ENCODE results near the gene PPM1B. TPM values are rescaled to one million over a fixed set of nuclear protein-coding genes. Genes with fewer than 3 reads are reported as not detected.

PPM1B gene
- total and polyA plus RNA-seq, 2 donors (not counting 1 experiment from before 2014, with no cell fraction given) = 15.3 to 81.4 TPM

DNA sequence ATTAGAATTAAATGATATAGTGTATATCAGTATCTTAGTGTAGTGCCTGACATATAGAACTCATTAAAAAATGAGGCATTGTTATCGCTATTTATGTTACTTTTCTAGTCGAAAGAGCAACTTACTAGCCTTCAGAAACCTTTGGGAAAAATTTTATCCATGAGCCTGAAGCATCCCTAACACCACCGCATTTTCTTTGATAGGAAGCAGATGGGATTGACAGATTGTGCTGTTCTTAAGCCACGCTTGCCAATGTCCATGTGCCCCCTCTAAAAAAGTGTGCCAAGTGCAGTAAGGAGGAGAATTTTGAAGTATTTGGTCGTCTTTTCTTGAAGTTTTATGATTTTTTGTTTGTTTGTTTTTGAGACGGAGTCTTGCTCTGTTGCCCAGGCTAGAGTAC is 29.1 kb downstream of the PPM1B start:
- peaks cover 1 to 13% of the 10 kb centered on the region in 2 experiments for H3K36me3 ChIP-seq (replicated peaks in 1 of 2; ENCODE audit: control extremely low read depth in 1 of 2, control insufficient read depth in 1 of 2, extremely low read depth in 1 of 2, insufficient read depth in 2 of 2, low read length in 1 of 2)
- POLR2A ChIA-PET = no interaction called here
- no peak overlapping the region for H3K4me3 ChIP-seq (ENCODE audit: control extremely low read depth in 1 of 5, extremely low read depth in 1 of 5, insufficient read depth in 1 of 5, low read depth in 2 of 5, low read length in 4 of 5)
- H3K27ac ChIP-seq (ENCODE audit: low read length in 2 of 2) = no peak overlapping the region
- no peak overlapping the region for H3K4me2 ChIP-seq (replicated peaks; ENCODE audit: low read depth, low read length, poor library complexity, severe bottlenecking)
- no peaks in the 10 kb centered on the region for H3K9me3 Mint-ChIP-seq (ENCODE audit: insufficient read depth)
- H3K4me1 Mint-ChIP-seq = peaks cover 40% of the 10 kb centered on the region
- DNase-seq (no peak), ATAC-seq (ENCODE audit: low read depth) (no peak)
- no peak overlapping the region for H3K4me3 Mint-ChIP-seq
- peaks cover 3% of the 10 kb centered on the region in 2 donors for H3K4me1 ChIP-seq (ENCODE audit: control insufficient read depth in 2 of 2, insufficient read depth in 2 of 2, low read length in 2 of 2)
- no peaks in the 10 kb centered on the region for H3K27me3 Mint-ChIP-seq
- H3K9me3 ChIP-seq (ENCODE audit: control extremely low read depth in 1 of 3, control insufficient read depth in 2 of 3, insufficient read depth in 1 of 3, low read length in 2 of 3) = no peaks in the 10 kb centered on the region
- H4K20me1 ChIP-seq (ENCODE audit: control insufficient read depth, insufficient read depth, low read length, poor library complexity, severe bottlenecking) = peaks cover 86% of the 10 kb centered on the region
- H3K27me3 ChIP-seq (replicated peaks in 1 of 4; ENCODE audit: control extremely low read depth in 1 of 4, control insufficient read depth in 3 of 4, insufficient read depth in 4 of 4, low read length in 3 of 4) = no peaks in the 10 kb centered on the region
- no peak overlapping the region for H2AFZ ChIP-seq (ENCODE audit: insufficient read depth, low read depth, low read length, poor library complexity, severe bottlenecking)
- peaks cover 100% of the 10 kb centered on the region for H3K79me2 ChIP-seq (ENCODE audit: control insufficient read depth, insufficient read depth, low read length)
- CTCF ChIA-PET = no interaction called here
- 100% methylated on average over 1 of the region's 6 CpGs for WGBS (ENCODE audit: insufficient coverage)
- intact Hi-C loops (cut with micrococcal nuclease) = loop anchor here (10.0 kb wide), 1 partner anchor 1117 kb away; no protein-coding TSS in a partner anchor
- TF ChIP-seq, protein P1, sequence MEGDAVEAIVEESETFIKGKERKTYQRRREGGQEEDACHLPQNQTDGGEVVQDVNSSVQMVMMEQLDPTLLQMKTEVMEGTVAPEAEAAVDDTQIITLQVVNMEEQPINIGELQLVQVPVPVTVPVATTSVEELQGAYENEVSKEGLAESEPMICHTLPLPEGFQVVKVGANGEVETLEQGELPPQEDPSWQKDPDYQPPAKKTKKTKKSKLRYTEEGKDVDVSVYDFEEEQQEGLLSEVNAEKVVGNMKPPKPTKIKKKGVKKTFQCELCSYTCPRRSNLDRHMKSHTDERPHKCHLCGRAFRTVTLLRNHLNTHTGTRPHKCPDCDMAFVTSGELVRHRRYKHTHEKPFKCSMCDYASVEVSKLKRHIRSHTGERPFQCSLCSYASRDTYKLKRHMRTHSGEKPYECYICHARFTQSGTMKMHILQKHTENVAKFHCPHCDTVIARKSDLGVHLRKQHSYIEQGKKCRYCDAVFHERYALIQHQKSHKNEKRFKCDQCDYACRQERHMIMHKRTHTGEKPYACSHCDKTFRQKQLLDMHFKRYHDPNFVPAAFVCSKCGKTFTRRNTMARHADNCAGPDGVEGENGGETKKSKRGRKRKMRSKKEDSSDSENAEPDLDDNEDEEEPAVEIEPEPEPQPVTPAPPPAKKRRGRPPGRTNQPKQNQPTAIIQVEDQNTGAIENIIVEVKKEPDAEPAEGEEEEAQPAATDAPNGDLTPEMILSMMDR (IDR thresholded peaks at IDR 0.05) = no peak
- TF ChIP-seq EZH2 (IDR thresholded peaks at IDR 0.05; ENCODE audit: borderline replicate concordance, insufficient read depth, low read depth, low read length, poor library complexity, severe bottlenecking) = no peak
- no peak overlapping the region for H3K9ac ChIP-seq (ENCODE audit: low read length)
- H3K27ac Mint-ChIP-seq = no peak overlapping the region

DNA sequence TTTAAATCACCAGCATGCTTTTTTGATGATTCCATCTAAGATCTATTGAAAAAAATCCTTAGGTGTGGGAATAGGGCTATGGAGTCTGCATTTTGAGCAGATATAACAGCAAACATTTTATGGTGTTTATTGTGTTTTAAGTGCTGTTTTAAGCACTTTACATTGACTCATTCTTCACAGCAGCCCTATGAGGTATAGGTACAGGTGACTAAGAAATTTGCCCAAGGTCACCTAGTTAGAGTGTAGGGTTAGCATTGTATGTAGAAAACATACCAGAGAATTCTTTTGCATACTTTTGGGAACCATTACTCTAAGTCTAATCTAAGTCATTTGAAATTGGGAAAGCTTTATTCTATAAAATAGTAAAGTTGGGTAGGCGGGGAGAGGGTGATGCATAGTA is 31.3 kb downstream of the PPM1B start:
- CTCF ChIA-PET = no interaction called here
- Histone ChIP-seq H3K79me2 (ENCODE audit: control insufficient read depth, insufficient read depth, low read length) (peaks cover 100% of the 10 kb centered on the region), H3K4me2 (replicated peaks; ENCODE audit: low read depth, low read length, poor library complexity, severe bottlenecking) (no peak overlapping the region), H3K9ac (ENCODE audit: low read length) (no peak overlapping the region), H3K4me3 (ENCODE audit: control extremely low read depth in 1 of 5, extremely low read depth in 1 of 5, insufficient read depth in 1 of 5, low read depth in 2 of 5, low read length in 4 of 5) (no peak overlapping the region), H3K9me3 (ENCODE audit: control extremely low read depth in 1 of 3, control insufficient read depth in 2 of 3, insufficient read depth in 1 of 3, low read length in 2 of 3) (no peaks in the 10 kb centered on the region), H3K36me3 (replicated peaks in 1 of 2; ENCODE audit: control extremely low read depth in 1 of 2, control insufficient read depth in 1 of 2, extremely low read depth in 1 of 2, insufficient read depth in 2 of 2, low read length in 1 of 2) (peaks cover 4 to 18% of the 10 kb centered on the region in 2 experiments), H3K27me3 (replicated peaks in 1 of 4; ENCODE audit: control extremely low read depth in 1 of 4, control insufficient read depth in 3 of 4, insufficient read depth in 4 of 4, low read length in 3 of 4) (no peaks in the 10 kb centered on the region), H3K4me1 (ENCODE audit: control insufficient read depth in 2 of 2, insufficient read depth in 2 of 2, low read length in 2 of 2) (peaks cover 0 to 3% of the 10 kb centered on the region in 2 donors), H3K27ac (ENCODE audit: low read length in 2 of 2) (no peak overlapping the region), H2AFZ (ENCODE audit: insufficient read depth, low read depth, low read length, poor library complexity, severe bottlenecking) (no peak overlapping the region), H4K20me1 (ENCODE audit: control insufficient read depth, insufficient read depth, low read length, poor library complexity, severe bottlenecking) (peaks cover 81% of the 10 kb centered on the region)
- 100% methylated on average over 1 of the region's 1 CpG for WGBS (ENCODE audit: insufficient coverage)
- no peak overlapping the region for H3K4me3 Mint-ChIP-seq
- no peak for TF ChIP-seq EZH2 (IDR thresholded peaks at IDR 0.05; ENCODE audit: borderline replicate concordance, insufficient read depth, low read depth, low read length, poor library complexity, severe bottlenecking)
- TF ChIP-seq, protein P1 (IDR thresholded peaks at IDR 0.05) = no peak
- intact Hi-C loops (cut with micrococcal nuclease) = no loop called here
- H3K27me3 Mint-ChIP-seq = no peaks in the 10 kb centered on the region
- no peak for DNase-seq
- no peak overlapping the region for H3K27ac Mint-ChIP-seq
- H3K9me3 Mint-ChIP-seq (ENCODE audit: insufficient read depth) = no peaks in the 10 kb centered on the region
- POLR2A ChIA-PET = no interaction called here
- H3K4me1 Mint-ChIP-seq = peaks cover 39% of the 10 kb centered on the region
- no peak for ATAC-seq (ENCODE audit: low read depth)
